NCI-H2081 (cell line): ENCODE measurements around the gene ALDH1A3.

Experiments used
- DNase-seq, 2 experiments: peaks; one replicate each; lab custom pipeline; 2025; lab: John Stamatoyannopoulos, UW

The ALDH1A3 gene

DNA sequence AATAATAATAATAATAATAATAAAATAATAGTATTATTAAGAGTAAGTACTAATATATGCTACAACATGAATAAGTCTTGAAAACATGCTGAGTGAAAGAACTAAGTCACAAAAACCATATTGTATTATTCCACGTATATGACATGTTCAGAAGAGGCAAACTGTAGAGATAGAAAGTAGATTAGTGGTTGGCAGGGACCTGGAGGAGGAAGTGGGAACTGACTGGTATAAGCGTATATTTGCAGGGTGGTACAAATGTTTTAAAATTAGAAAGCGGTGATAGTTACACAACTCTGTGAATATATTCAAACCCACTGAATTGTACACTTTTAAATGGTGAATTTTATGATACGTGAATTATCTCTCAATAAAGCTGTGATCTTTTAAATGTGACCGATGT, 72.3 kb downstream of the ALDH1A3 start:
- DNase-seq: no peak

GRCh38 chr15:100952566-100952965, 72.9 kb downstream of the ALDH1A3 start:
- DNase-seq: no peak

DNA sequence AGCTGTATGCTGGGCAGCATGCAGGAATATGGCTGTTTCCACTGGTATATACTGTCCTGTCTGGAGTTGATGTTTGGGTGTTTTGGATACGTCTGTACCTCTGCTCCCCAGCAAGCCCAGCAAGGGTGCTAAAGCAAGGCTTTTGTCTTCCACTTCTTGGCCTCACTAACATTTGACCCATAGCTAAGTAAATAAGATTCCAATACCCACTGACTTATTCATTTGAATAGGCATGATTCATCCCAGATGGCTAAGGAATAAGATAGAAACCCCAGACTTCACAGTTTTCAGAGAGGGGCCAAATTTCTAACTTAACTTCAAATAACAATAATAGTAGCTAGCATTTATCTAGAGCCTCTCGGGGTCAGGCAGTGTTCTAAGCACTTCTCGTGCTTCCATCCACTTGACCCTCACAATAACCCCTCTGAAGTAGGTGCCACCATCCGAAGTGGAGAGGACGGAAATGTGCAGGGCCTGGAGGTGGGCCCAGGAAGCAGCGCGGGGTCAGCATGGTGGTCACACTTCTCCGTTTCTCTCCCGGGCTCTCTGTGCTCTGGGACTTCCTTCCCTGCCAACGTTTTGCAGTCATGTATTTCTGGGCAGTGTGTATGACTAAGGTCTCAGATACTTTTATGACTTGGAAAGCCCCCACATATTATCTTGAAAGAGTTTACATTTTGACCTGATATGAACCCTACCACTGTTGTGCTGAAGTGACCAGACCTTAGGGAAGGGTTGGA, 78.9 kb downstream of the ALDH1A3 start:
- DNase-seq: no peak

GRCh38 chr15:100959066-100960050, 79.7 kb downstream of the ALDH1A3 start:
- no peak for DNase-seq
